ENCODE data around the gene SPATA12.

- TF ChIP-seq, protein P1, sequence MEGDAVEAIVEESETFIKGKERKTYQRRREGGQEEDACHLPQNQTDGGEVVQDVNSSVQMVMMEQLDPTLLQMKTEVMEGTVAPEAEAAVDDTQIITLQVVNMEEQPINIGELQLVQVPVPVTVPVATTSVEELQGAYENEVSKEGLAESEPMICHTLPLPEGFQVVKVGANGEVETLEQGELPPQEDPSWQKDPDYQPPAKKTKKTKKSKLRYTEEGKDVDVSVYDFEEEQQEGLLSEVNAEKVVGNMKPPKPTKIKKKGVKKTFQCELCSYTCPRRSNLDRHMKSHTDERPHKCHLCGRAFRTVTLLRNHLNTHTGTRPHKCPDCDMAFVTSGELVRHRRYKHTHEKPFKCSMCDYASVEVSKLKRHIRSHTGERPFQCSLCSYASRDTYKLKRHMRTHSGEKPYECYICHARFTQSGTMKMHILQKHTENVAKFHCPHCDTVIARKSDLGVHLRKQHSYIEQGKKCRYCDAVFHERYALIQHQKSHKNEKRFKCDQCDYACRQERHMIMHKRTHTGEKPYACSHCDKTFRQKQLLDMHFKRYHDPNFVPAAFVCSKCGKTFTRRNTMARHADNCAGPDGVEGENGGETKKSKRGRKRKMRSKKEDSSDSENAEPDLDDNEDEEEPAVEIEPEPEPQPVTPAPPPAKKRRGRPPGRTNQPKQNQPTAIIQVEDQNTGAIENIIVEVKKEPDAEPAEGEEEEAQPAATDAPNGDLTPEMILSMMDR (IDR thresholded peaks at IDR 0.05): no peak
- TF ChIP-seq POLR2A (IDR thresholded peaks at IDR 0.05): no peak
Observed at GRCh38 chr3:57076422-57076951, 16.0 kb downstream of the SPATA12 start.

Data from suprapubic skin (tissue), 3 donors.